Tibial nerve (tissue), 3 donors: Measurements from ENCODE around the gene UGT1A3.

ENCODE experiments used
- POLR2A ChIP-seq, 2 donors: fragments of 450-650 bp; IDR thresholded peaks; one replicate each; pipeline ENCODE4 v1.6.1; 2017; ENCODE audit warnings: antibody characterized with exemption in 2 of 2, mild to moderate bottlenecking in 2 of 2, moderate library complexity in 2 of 2
- TF ChIP-seq, protein P1 (sequence below), 5 experiments: fragments of 200-600 bp in 3 of 5; fragments of 450-650 bp in 2 of 5; sonication (generic) in 3 of 5; IDR thresholded peaks; one replicate each; pipeline ENCODE4 v1.5.1; 2016 to 2019; ENCODE audit warnings: antibody characterized with exemption in 5 of 5, mild to moderate bottlenecking in 3 of 5, moderate library complexity in 2 of 5

DNA sequence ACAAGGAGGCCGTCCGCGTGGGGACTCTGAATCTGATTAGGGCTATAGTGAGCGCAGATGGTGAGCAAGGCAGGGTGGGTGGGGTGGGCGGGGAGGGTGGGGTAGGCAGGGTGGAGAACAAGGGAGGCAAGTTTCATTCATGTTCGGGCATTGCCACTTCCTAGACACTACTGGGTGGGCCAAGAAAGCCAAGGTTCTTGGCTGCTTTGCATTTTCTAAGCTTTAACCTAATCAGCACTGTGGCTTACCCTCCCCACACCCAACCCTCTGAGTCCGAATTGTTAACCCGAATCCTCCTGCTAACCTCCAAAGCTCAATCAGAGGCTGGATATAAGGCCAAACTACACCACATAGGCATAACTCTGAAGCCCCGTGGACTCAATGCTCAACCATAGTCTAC is 67.4 kb downstream of the UGT1A3 start:
- TF ChIP-seq, protein P1, sequence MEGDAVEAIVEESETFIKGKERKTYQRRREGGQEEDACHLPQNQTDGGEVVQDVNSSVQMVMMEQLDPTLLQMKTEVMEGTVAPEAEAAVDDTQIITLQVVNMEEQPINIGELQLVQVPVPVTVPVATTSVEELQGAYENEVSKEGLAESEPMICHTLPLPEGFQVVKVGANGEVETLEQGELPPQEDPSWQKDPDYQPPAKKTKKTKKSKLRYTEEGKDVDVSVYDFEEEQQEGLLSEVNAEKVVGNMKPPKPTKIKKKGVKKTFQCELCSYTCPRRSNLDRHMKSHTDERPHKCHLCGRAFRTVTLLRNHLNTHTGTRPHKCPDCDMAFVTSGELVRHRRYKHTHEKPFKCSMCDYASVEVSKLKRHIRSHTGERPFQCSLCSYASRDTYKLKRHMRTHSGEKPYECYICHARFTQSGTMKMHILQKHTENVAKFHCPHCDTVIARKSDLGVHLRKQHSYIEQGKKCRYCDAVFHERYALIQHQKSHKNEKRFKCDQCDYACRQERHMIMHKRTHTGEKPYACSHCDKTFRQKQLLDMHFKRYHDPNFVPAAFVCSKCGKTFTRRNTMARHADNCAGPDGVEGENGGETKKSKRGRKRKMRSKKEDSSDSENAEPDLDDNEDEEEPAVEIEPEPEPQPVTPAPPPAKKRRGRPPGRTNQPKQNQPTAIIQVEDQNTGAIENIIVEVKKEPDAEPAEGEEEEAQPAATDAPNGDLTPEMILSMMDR (IDR thresholded peaks at IDR 0.05) = no peak
- no peak for TF ChIP-seq POLR2A (IDR thresholded peaks at IDR 0.05)
